ENCODE data around the gene EXD3.

DNA sequence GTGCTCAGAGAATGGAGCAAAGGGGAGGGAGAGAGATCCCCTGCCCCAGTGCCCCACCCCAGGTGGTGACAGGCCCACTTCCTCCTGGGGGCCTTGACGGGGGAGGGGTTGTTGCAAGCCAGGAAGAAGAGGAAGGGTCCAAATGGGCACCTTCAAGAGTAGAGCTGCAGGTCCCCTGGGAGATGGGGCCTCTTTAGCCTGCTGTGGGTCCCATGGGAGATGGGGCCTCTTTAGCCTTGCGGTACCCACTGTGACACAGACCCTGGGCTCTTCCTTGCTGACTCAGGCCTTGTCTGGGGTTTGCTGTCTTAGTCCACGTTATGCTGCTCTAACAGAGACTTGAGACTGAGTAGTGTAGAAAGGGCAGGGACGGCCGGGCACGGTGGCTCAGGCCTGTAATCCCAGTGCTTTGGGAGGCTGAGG lies 155.0 kb downstream of the EXD3 start:
- TF ChIP-seq, protein P1, sequence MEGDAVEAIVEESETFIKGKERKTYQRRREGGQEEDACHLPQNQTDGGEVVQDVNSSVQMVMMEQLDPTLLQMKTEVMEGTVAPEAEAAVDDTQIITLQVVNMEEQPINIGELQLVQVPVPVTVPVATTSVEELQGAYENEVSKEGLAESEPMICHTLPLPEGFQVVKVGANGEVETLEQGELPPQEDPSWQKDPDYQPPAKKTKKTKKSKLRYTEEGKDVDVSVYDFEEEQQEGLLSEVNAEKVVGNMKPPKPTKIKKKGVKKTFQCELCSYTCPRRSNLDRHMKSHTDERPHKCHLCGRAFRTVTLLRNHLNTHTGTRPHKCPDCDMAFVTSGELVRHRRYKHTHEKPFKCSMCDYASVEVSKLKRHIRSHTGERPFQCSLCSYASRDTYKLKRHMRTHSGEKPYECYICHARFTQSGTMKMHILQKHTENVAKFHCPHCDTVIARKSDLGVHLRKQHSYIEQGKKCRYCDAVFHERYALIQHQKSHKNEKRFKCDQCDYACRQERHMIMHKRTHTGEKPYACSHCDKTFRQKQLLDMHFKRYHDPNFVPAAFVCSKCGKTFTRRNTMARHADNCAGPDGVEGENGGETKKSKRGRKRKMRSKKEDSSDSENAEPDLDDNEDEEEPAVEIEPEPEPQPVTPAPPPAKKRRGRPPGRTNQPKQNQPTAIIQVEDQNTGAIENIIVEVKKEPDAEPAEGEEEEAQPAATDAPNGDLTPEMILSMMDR (conservative IDR thresholded peaks at IDR 0.05 in 1 of 2, IDR thresholded peaks at IDR 0.05 in 1 of 2; ENCODE audit: low read depth in 1 of 2, low read length in 2 of 2): no peak
- no peak for TF ChIP-seq EZH2 (IDR thresholded peaks at IDR 0.05; ENCODE audit: low read length, missing control alignments)
